HepG2 (cell line): ENCODE measurements around the gene LIPC. TPM values are rescaled to one million over a fixed set of nuclear protein-coding genes. Genes with fewer than 3 reads are reported as not detected.

ENCODE experiments used
- ATAC-seq: fragments of 200-7000 bp; cut with Tn5 transposase; 3 replicates; pipeline ENCODE4 v1.9.1; 2020; ENCODE audit warnings: mild to moderate bottlenecking, moderate library complexity
- BruUV-seq: library from RNA; stranded (reverse); fragments of 400-500 nt; replicated peaks from 2 replicates; lab custom pipeline; 2021; lab: Mats Ljungman, UMichigan
- CTCF ChIA-PET: fragments of 300-600 bp; formaldehyde crosslinking; extraction: SDS; loops from one replicate; lab custom pipeline; 2021; ENCODE audit warnings: low total read pairs, inconsistent platforms, low intra/inter-chr PET ratio; lab: Yijun Ruan, JAX
- POLR2A ChIA-PET: fragments of 350-600 bp; sonication (Branson Sonifier 250); formaldehyde crosslinking; loops from one replicate; lab custom pipeline; 2020; ENCODE audit warnings: antibody characterized with exemption, inconsistent platforms; lab: Yijun Ruan, JAX
- DNase-seq: peaks from one replicate; pipeline ENCODE4 v3.0.0-alpha.2; 2015; ENCODE audit warnings: low spot score
- FAIRE-seq: peaks from 3 replicates; lab custom pipeline; 2011; peaks lifted over from hg19 to GRCh38; lab: Jason Lieb, UNC
- H2AFZ ChIP-seq: one replicate; pipeline ENCODE4 v1.6.1; 2011; ENCODE audit warnings: low read length, inconsistent platforms
- H3K27ac ChIP-seq: fragments of 300-600 bp; 3 replicates; pipeline ENCODE4 v1.8.0; 2011; ENCODE audit warnings: mixed run types, mild to moderate bottlenecking, mixed read lengths, low read length, inconsistent platforms; ENCODE audit not compliant: insufficient read depth; ENCODE audit errors: extremely low read length
- H3K27me3 ChIP-seq, 2 experiments: fragments of 200-600 bp in 1 of 2; 2 replicates in 1 of 2; 3 replicates in 1 of 2; pipeline versions ENCODE4 v1.6.0 to v1.8.0; 2011; ENCODE audit warnings: low read length in 2 of 2, mild to moderate bottlenecking in 2 of 2, moderate library complexity in 2 of 2, inconsistent platforms in 1 of 2; ENCODE audit not compliant: insufficient read depth in 2 of 2, control insufficient read depth in 1 of 2
- H3K36me3 ChIP-seq, 2 experiments: fragments of 200-600 bp in 1 of 2; replicated peaks in 1 of 2; 2 replicates in 1 of 2; 3 replicates in 1 of 2; pipeline versions ENCODE4 v1.5.1 to v1.8.0; 2011; ENCODE audit warnings: low read length in 2 of 2, inconsistent platforms in 1 of 2; ENCODE audit not compliant: insufficient read depth in 2 of 2, control insufficient read depth in 1 of 2
- H3K4me1 ChIP-seq: 2 replicates; pipeline ENCODE4 v1.5.1; 2012; ENCODE audit warnings: low read length, inconsistent platforms; ENCODE audit not compliant: insufficient read depth
- H3K4me2 ChIP-seq: 2 replicates; pipeline ENCODE4 v1.6.0; 2011; ENCODE audit warnings: low read depth, low read length, inconsistent platforms
- H3K4me3 ChIP-seq, 3 experiments: fragments of 200-600 bp in 1 of 3; sonication (generic), shearing (Covaris generic) in 1 of 3; replicated peaks in 1 of 3; 2 replicates each; pipeline ENCODE4 v1.5.1; 2011 to 2016; ENCODE audit warnings: low read length in 3 of 3, inconsistent platforms in 2 of 3, low read depth in 2 of 3, mild to moderate bottlenecking in 2 of 3, control low read depth in 1 of 3, mixed read lengths in 1 of 3; ENCODE audit not compliant: insufficient read depth in 1 of 3
- H3K79me2 ChIP-seq: one replicate; pipeline ENCODE4 v1.6.1; 2011; ENCODE audit warnings: low read length, inconsistent platforms; ENCODE audit not compliant: insufficient read depth
- H3K9ac ChIP-seq: 2 replicates; pipeline ENCODE4 v1.6.0; 2011; ENCODE audit warnings: mild to moderate bottlenecking, low read depth, low read length, inconsistent platforms; ENCODE audit not compliant: insufficient read depth
- H3K9me3 ChIP-seq: 2 replicates; pipeline ENCODE4 v1.5.1; 2012; ENCODE audit warnings: mild to moderate bottlenecking, low read length
- H4K20me1 ChIP-seq: 2 replicates; pipeline ENCODE4 v1.6.0; 2011; ENCODE audit warnings: inconsistent platforms, mild to moderate bottlenecking, low read length, moderate library complexity; ENCODE audit not compliant: insufficient read depth
- DNMT3B ChIP-seq: conservative IDR thresholded peaks from 2 replicates; pipeline ENCODE4 v1.6.1; 2016; ENCODE audit warnings: missing biosample characterization, control low read depth
- ESRRA ChIP-seq: sonication (generic); formaldehyde crosslinking; IDR thresholded peaks from 2 replicates; pipeline ENCODE4 v1.5.1; 2020; ENCODE audit warnings: mild to moderate bottlenecking, low read depth, missing genetic modification reagents
- FOXA1 ChIP-seq, 2 experiments: fragments of 450-650 bp in 1 of 2; sonication (generic) in 1 of 2; formaldehyde crosslinking in 1 of 2; IDR thresholded peaks; 2 replicates each; pipeline versions ENCODE4 v1.4.0 to v1.6.1; 2016 to 2020; ENCODE audit warnings: missing genetic modification reagents in 1 of 2
- KDM5A ChIP-seq: fragments of 200-600 bp; sonication (generic); IDR thresholded peaks from 2 replicates; pipeline ENCODE4 v1.7.0; 2018; ENCODE audit warnings: antibody characterized with exemption, mild to moderate bottlenecking, low read length, borderline replicate concordance
- KDM5B ChIP-seq: sonication (generic); formaldehyde crosslinking; IDR thresholded peaks from 2 replicates; pipeline ENCODE4 v1.4.0; 2020; ENCODE audit warnings: missing genetic modification reagents, mild to moderate bottlenecking, borderline replicate concordance
- REL ChIP-seq: sonication (generic); formaldehyde crosslinking; conservative IDR thresholded peaks from 2 replicates; pipeline ENCODE4 v1.8.0; 2022; ENCODE audit warnings: mild to moderate bottlenecking, missing genetic modification reagents, moderate library complexity
- SATB2 ChIP-seq: sonication (generic); formaldehyde crosslinking; IDR thresholded peaks from 2 replicates; pipeline ENCODE4 v1.5.0; 2020; ENCODE audit warnings: missing genetic modification reagents
- TEAD2 ChIP-seq: sonication (generic); formaldehyde crosslinking; IDR thresholded peaks from 2 replicates; pipeline ENCODE4 v1.9.0; 2021; ENCODE audit warnings: missing genetic modification reagents
- TERF1 ChIP-seq: sonication (generic); formaldehyde crosslinking; IDR thresholded peaks from 2 replicates; pipeline ENCODE4 v1.8.0; 2022; ENCODE audit warnings: mild to moderate bottlenecking, missing genetic modification reagents, moderate library complexity
- WIZ ChIP-seq: sonication (generic); formaldehyde crosslinking; IDR thresholded peaks from 2 replicates; pipeline ENCODE4 v1.5.1; 2020; ENCODE audit warnings: mild to moderate bottlenecking, missing genetic modification reagents
- ZBTB8A ChIP-seq: sonication (generic); formaldehyde crosslinking; IDR thresholded peaks from 2 replicates; pipeline ENCODE4 v1.4.0; 2020; ENCODE audit warnings: mild to moderate bottlenecking, low read depth, missing genetic modification reagents, borderline replicate concordance
- ZFX ChIP-seq: sonication (generic); formaldehyde crosslinking; IDR thresholded peaks from 2 replicates; pipeline ENCODE4 v1.4.0; 2020; ENCODE audit warnings: mild to moderate bottlenecking, low read depth, missing genetic modification reagents, moderate library complexity
- ZIK1 ChIP-seq: sonication (generic); formaldehyde crosslinking; IDR thresholded peaks from 2 replicates; pipeline ENCODE4 v1.5.0; 2020; ENCODE audit warnings: mild to moderate bottlenecking, low read depth, missing genetic modification reagents, borderline replicate concordance
- ZNF101 ChIP-seq: sonication (generic); formaldehyde crosslinking; IDR thresholded peaks from 2 replicates; pipeline ENCODE4 v1.4.0; 2020; ENCODE audit warnings: mild to moderate bottlenecking, low read depth, missing genetic modification reagents, borderline replicate concordance
- ZNF3 ChIP-seq: IDR thresholded peaks from 2 replicates; pipeline ENCODE4 v1.7.0; 2017; ENCODE audit warnings: inconsistent platforms
- ZSCAN21 ChIP-seq: sonication (generic); formaldehyde crosslinking; IDR thresholded peaks from 2 replicates; pipeline ENCODE4 v1.8.0; 2022; ENCODE audit warnings: mild to moderate bottlenecking, missing genetic modification reagents, moderate library complexity, borderline replicate concordance
- ZSCAN30 ChIP-seq: sonication (generic); formaldehyde crosslinking; IDR thresholded peaks from 2 replicates; pipeline ENCODE4 v1.5.0; 2020; ENCODE audit warnings: mild to moderate bottlenecking, missing genetic modification reagents
- WGBS: methylation state at CpG from one replicate; pipeline ENCODE4 v1.1.6; 2017; ENCODE audit warnings: low lambda C conversion rate; 5-methylcytosine and 5-hydroxymethylcytosine counted together
- in situ Hi-C: cut with HindIII; loops from 2 replicates; pipeline ENCODE4 v1.10.0; 2017; ENCODE audit warnings: low pct_unique_long_range_greater_than_20kb; ENCODE audit not compliant: extremely low pct_ligation_motif_present
- intact Hi-C: fragments of 100-400 bp; cut with micrococcal nuclease; formaldehyde crosslinking; loops from one replicate; pipeline ENCODE4 v1.10.0; 2022; ENCODE audit not compliant: unreplicated experiment
- polyA plus RNA-seq, 8 experiments: library from polyadenylated mRNA; depleted of rRNA in 3 of 8; stranded (reverse) in 7 of 8; unstranded in 1 of 8; fragments of >200 nt; fragmentation: Illumina TruSeq in 4 of 8; extraction: Trizol in 4 of 8; gene quantifications; 2 replicates each; pipeline versions ENCODE4 v1.2.1 to v1.2.3, GENCODE V29; 2011 to 2016; ENCODE audit warnings: low read depth in 4 of 8, missing spikeins in 1 of 8, mixed read lengths in 1 of 8; ENCODE audit not compliant: insufficient read depth in 1 of 8
- total RNA-seq, 5 experiments: library from RNA; depleted of rRNA; stranded (reverse); fragments of >200 nt; fragmentation: Illumina TruSeq; extraction: Trizol; gene quantifications; 2 replicates each; pipeline ENCODE4 v1.2.3, GENCODE V29; 2016; ENCODE audit warnings: low read depth in 1 of 5
- TF ChIP-seq, protein P1 (sequence below): sonication (generic); formaldehyde crosslinking; IDR thresholded peaks from 2 replicates; pipeline ENCODE4 v1.4.0; 2020; ENCODE audit warnings: missing genetic modification reagents, borderline replicate concordance

LIPC gene
- total and polyA plus RNA-seq, 2 of the 13 experiments (the other 11 are each of a cell fraction or from before 2014, with no cell fraction given) = 26.0 to 38.0 TPM

DNA sequence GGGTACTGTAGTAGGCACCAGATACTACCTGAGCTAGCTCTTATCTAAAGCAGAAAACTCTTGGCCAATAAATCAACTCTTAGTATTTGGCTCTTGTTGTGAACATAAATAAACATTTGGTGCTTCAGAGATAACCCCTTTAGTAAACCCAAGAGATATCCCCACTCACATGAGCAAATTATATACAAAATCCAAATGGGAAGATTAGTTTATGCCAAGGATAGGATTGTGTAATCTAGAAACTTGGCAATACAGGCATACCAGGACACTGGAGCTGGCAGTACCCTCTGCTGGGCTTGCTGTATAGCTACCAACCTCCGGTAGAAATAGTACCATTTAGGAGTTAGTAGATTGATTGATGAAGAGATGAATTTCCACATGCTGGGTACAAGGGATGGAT lies 127.0 kb downstream of the LIPC start:
- no peak for DNase-seq
- Histone ChIP-seq H3K4me2 (no peak overlapping the region), H4K20me1 (no peaks in the 10 kb centered on the region), H3K79me2 (no peaks in the 10 kb centered on the region), H3K9ac (no peak overlapping the region), H3K27ac (no peak overlapping the region), H3K9me3 (no peaks in the 10 kb centered on the region), H3K27me3 (no peaks in the 10 kb centered on the region), H2AFZ (no peak overlapping the region), H3K4me3 (no peak overlapping the region), H3K4me1 (peaks cover 15% of the 10 kb centered on the region), H3K36me3 (no peaks in the 10 kb centered on the region; a peak in 1 of 5 replicates)
- 93% methylated on average over 1 of the region's 1 CpG for WGBS
- ATAC-seq = no peak
- CTCF ChIA-PET = no interaction called here
- in situ Hi-C loops = no loop called here
- BruUV-seq = no TSS peak
- intact Hi-C loops = no loop called here
- TF ChIP-seq WIZ (CRISPR knock-in tag) (no peak), KDM5A (no peak), ZNF101 (no peak), ZFX (CRISPR knock-in tag) (no peak), ZSCAN30 (CRISPR knock-in tag) (no peak), ZBTB8A (no peak), TERF1 (CRISPR knock-in tag) (no peak), ESRRA (no peak), KDM5B (no peak), SATB2 (CRISPR knock-in tag) (no peak), TEAD2 (CRISPR knock-in tag) (no peak), ZIK1 (CRISPR knock-in tag) (no peak), REL (CRISPR knock-in tag) (no peak), ZSCAN21 (CRISPR knock-in tag) (no peak), ZNF3 (CRISPR knock-in tag) (no peak), FOXA1 (IDR thresholded peaks at IDR 0.05) (no peak), FOXA1 (CRISPR knock-in tag; IDR thresholded peaks at IDR 0.05) (no peak), DNMT3B (CRISPR knock-in tag) (no peak)
- TF ChIP-seq, protein P1, sequence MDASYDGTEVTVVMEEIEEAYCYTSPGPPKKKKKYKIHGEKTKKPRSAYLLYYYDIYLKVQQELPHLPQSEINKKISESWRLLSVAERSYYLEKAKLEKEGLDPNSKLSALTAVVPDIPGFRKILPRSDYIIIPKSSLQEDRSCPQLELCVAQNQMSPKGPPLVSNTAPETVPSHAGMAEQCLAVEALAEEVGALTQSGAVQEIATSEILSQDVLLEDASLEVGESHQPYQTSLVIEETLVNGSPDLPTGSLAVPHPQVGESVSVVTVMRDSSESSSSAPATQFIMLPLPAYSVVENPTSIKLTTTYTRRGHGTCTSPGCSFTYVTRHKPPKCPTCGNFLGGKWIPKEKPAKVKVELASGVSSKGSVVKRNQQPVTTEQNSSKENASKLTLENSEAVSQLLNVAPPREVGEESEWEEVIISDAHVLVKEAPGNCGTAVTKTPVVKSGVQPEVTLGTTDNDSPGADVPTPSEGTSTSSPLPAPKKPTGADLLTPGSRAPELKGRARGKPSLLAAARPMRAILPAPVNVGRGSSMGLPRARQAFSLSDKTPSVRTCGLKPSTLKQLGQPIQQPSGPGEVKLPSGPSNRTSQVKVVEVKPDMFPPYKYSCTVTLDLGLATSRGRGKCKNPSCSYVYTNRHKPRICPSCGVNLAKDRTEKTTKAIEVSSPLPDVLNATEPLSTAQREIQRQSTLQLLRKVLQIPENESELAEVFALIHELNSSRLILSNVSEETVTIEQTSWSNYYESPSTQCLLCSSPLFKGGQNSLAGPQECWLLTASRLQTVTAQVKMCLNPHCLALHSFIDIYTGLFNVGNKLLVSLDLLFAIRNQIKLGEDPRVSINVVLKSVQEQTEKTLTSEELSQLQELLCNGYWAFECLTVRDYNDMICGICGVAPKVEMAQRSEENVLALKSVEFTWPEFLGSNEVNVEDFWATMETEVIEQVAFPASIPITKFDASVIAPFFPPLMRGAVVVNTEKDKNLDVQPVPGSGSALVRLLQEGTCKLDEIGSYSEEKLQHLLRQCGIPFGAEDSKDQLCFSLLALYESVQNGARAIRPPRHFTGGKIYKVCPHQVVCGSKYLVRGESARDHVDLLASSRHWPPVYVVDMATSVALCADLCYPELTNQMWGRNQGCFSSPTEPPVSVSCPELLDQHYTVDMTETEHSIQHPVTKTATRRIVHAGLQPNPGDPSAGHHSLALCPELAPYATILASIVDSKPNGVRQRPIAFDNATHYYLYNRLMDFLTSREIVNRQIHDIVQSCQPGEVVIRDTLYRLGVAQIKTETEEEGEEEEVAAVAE (CRISPR knock-in tag) = no peak
- POLR2A ChIA-PET = no interaction called here
- FAIRE-seq = no peak
